ENCODE results near the gene NR5A1.

NR5A1 gene

GRCh38 chr9:124507880-124508423, 753 bp upstream of the NR5A1 start:
- no peak for TF ChIP-seq ZNF274 (IDR thresholded peaks at IDR 0.05; ENCODE audit: low read depth, low read length)
- no peak for TF ChIP-seq SUZ12 (IDR thresholded peaks at IDR 0.05; ENCODE audit: extremely low read depth, insufficient read depth, insufficient read length)
- TF ChIP-seq YY1 (IDR thresholded peaks at IDR 0.05; ENCODE audit: insufficient read depth, insufficient read length), result no peak
- Histone ChIP-seq H3K27me3 (ENCODE audit: insufficient read depth, insufficient read length) (peaks cover 28% of the 10 kb centered on the region), H3K4me3 (ENCODE audit: insufficient read length, low read depth) (no peak overlapping the region), H3K9ac (ENCODE audit: insufficient read length, low read depth) (no peak overlapping the region), H3K36me3 (ENCODE audit: insufficient read depth, insufficient read length, low read length) (no peaks in the 10 kb centered on the region), H3K4me1 (ENCODE audit: insufficient read depth, insufficient read length) (peaks cover 27% of the 10 kb centered on the region), H3K9me3 (ENCODE audit: insufficient read depth, low read length) (no peaks in the 10 kb centered on the region)
- DNase-seq (ENCODE audit: low read depth, low spot score), result no peak

DNA sequence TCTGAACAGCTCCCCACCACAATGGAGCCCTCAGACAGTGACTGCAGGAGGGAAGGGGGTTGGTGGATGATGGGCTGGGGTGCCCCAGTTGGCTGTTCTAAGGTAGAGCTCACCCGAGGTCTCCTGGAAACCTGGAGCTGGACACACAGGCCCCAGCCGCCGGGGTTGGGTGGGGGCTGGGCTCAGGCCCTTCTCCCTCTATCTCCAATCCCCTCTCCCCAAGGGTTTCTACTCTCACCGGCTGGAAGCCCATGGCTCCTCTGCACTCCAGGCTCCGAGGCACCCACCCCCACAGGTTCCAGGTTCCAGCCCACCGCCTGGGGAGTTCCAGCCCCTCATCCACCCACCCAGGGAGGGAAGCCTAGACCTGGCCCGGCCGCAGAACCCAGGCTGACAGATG, 766 bp downstream of the NR5A1 start:
- Histone ChIP-seq H3K9me3 (ENCODE audit: insufficient read depth, low read length) (no peaks in the 10 kb centered on the region), H3K4me3 (ENCODE audit: insufficient read length, low read depth) (no peak overlapping the region), H3K36me3 (ENCODE audit: insufficient read depth, insufficient read length, low read length) (no peaks in the 10 kb centered on the region), H3K9ac (ENCODE audit: insufficient read length, low read depth) (peak overlapping the region; percentile 16), H3K27me3 (ENCODE audit: insufficient read depth, insufficient read length) (peaks cover 29% of the 10 kb centered on the region), H3K4me1 (ENCODE audit: insufficient read depth, insufficient read length) (peaks cover 25% of the 10 kb centered on the region)
- TF ChIP-seq SUZ12 (IDR thresholded peaks at IDR 0.05; ENCODE audit: extremely low read depth, insufficient read depth, insufficient read length) (no peak), YY1 (IDR thresholded peaks at IDR 0.05; ENCODE audit: insufficient read depth, insufficient read length) (no peak), ZNF274 (IDR thresholded peaks at IDR 0.05; ENCODE audit: low read depth, low read length) (no peak)
- no peak for DNase-seq (ENCODE audit: low read depth, low spot score)

GRCh38 chr9:124505901-124506346, 1.3 kb downstream of the NR5A1 start:
- H3K27me3 ChIP-seq (ENCODE audit: insufficient read depth, insufficient read length), result peaks cover 29% of the 10 kb centered on the region
- H3K9ac ChIP-seq (ENCODE audit: insufficient read length, low read depth), result peak overlapping the region; percentile 34
- DNase-seq (ENCODE audit: low read depth, low spot score), result no peak

DNA sequence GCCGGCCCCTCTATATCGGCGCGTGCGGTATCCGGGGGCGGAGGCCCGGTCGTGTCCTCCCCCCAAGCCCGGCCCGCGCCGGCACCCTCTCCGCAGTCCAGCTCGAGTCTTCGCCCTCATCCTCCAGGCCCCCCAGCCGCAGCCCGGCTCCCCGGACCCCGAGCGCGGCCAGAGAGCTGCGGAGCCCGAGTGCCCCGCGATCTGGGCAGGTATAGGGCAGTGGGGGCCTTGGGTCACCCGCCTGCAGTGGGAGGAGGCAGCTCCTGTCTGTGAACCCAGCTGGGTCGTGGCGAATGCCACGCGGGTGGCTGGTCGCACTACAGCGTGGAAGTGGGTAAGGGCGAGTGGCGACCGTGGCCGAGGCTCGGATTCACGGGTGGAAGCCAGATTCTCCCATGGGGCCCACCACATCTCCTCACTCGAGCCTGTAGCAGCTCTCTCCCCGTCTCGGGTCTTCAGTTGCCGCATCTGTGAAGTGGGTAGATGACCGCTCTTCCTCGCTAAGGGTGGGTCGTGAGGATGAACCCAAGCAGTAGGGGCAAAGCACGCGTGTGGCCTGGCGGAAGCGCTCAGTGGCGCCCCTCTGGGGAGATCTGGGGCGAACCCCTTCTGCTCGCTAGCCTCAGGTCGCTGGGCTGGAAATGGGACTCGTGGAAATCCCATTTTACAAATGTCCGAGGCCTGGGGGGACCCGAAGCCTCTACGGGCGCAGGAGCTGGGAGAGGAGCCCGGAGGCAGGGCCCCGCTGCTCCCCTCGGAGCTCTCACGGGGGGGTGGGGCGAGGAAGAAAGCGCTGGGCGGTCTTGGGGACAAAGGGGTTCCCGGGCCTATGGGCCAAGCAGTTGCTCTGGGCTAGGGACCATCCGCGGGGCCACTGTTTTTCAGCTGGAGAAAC, 1.9 kb downstream of the NR5A1 start:
- Histone ChIP-seq H3K36me3 (ENCODE audit: insufficient read depth, insufficient read length, low read length) (no peaks in the 10 kb centered on the region), H3K4me3 (ENCODE audit: insufficient read length, low read depth) (peak overlapping the region; percentile 32), H3K4me1 (ENCODE audit: insufficient read depth, insufficient read length) (peaks cover 23% of the 10 kb centered on the region), H3K9ac (ENCODE audit: insufficient read length, low read depth) (peak overlapping the region; percentile 85), H3K9me3 (ENCODE audit: insufficient read depth, low read length) (no peaks in the 10 kb centered on the region), H3K27me3 (ENCODE audit: insufficient read depth, insufficient read length) (peaks cover 29% of the 10 kb centered on the region)
- DNase-seq (ENCODE audit: low read depth, low spot score), result peak; percentile 51
- TF ChIP-seq ZNF274 (IDR thresholded peaks at IDR 0.05; ENCODE audit: low read depth, low read length), result no peak
- no peak for TF ChIP-seq SUZ12 (IDR thresholded peaks at IDR 0.05; ENCODE audit: extremely low read depth, insufficient read depth, insufficient read length)
- no peak for TF ChIP-seq YY1 (IDR thresholded peaks at IDR 0.05; ENCODE audit: insufficient read depth, insufficient read length)

More at GRCh38 chr9:124505901-124506346, 1.3 kb downstream of the NR5A1 start:
- TF ChIP-seq YY1 (IDR thresholded peaks at IDR 0.05; ENCODE audit: insufficient read depth, insufficient read length) (no peak), ZNF274 (IDR thresholded peaks at IDR 0.05; ENCODE audit: low read depth, low read length) (no peak), SUZ12 (IDR thresholded peaks at IDR 0.05; ENCODE audit: extremely low read depth, insufficient read depth, insufficient read length) (no peak)
- H3K4me3 ChIP-seq (ENCODE audit: insufficient read length, low read depth), result no peak overlapping the region
- no peaks in the 10 kb centered on the region for H3K36me3 ChIP-seq (ENCODE audit: insufficient read depth, insufficient read length, low read length)
- H3K9me3 ChIP-seq (ENCODE audit: insufficient read depth, low read length), result no peaks in the 10 kb centered on the region
- peaks cover 24% of the 10 kb centered on the region for H3K4me1 ChIP-seq (ENCODE audit: insufficient read depth, insufficient read length)

DNA sequence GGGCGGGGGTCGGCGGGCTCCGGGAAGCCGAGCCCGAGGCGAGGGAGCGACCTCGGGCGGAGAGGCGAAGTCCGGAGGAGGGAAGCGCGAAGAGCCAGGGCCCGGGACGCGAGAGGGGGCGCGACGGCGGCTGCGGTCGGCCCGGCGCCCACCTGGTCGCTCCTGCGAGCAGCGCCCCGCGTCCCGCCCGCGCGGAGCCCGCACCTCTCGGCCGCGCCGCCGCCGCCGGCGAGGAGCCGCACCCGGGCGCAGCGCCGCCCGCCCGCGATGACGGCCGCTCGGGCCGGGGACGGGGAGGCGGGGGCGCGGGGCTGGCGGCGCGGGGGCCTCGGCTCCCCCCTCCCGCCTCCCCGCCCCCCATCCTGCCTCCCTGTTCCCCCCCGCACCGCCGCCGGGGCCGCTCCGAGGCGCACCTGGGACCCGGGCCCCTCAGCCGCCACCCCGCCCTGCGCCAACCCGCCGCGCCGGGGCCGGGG, 2.6 kb downstream of the NR5A1 start:
- Histone ChIP-seq H3K4me3 (ENCODE audit: insufficient read length, low read depth) (peak overlapping the region; percentile 46), H3K9ac (ENCODE audit: insufficient read length, low read depth) (peak overlapping the region; percentile 43), H3K4me1 (ENCODE audit: insufficient read depth, insufficient read length) (peaks cover 23% of the 10 kb centered on the region), H3K9me3 (ENCODE audit: insufficient read depth, low read length) (no peaks in the 10 kb centered on the region), H3K27me3 (ENCODE audit: insufficient read depth, insufficient read length) (peaks cover 29% of the 10 kb centered on the region), H3K36me3 (ENCODE audit: insufficient read depth, insufficient read length, low read length) (no peaks in the 10 kb centered on the region)
- no peak for TF ChIP-seq SUZ12 (IDR thresholded peaks at IDR 0.05; ENCODE audit: extremely low read depth, insufficient read depth, insufficient read length)
- no peak for TF ChIP-seq YY1 (IDR thresholded peaks at IDR 0.05; ENCODE audit: insufficient read depth, insufficient read length)
- no peak for TF ChIP-seq ZNF274 (IDR thresholded peaks at IDR 0.05; ENCODE audit: low read depth, low read length)
- no peak for DNase-seq (ENCODE audit: low read depth, low spot score)

DNA sequence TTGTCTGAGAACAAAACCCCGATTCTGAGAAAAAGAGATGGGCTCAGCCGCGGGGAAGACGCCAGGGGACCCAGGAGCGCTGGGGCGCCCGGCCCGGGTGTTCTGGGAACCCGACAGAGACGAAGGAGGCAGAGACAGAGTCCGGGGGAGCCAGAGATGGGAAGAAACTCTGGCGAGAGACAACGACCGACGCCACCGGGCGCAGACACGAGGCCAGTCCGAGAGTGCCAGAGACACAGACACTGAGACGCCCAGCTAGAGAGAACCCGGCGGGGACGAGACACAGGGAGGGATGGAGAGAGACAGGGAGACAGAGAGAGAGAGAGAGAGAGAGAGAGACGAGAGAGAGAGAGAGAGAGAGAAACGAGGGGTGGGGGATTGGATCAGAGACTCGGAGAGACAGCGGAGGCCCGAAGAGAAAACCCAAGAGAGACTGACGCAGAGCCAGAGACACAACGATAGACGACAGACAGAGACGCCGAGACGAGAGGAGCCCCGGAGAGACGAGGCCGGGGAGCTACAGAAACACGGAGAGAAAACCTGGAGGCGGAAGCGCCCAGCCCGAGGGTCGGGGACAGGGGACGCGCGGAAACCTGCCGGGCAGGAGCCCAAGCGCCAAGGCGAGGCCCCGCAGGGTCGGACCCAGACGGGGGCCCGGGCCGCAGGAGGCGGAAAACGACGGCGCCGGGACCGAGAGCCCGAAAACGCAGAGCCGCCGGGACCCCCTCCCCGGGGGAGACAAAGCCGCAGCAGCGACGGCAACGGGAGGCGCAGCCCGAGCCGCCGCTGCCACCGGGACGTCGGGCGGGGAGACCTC, 3.3 kb downstream of the NR5A1 start:
- H3K9me3 ChIP-seq (ENCODE audit: insufficient read depth, low read length), result no peaks in the 10 kb centered on the region
- H3K36me3 ChIP-seq (ENCODE audit: insufficient read depth, insufficient read length, low read length), result no peaks in the 10 kb centered on the region
- TF ChIP-seq YY1 (IDR thresholded peaks at IDR 0.05; ENCODE audit: insufficient read depth, insufficient read length) (no peak), SUZ12 (IDR thresholded peaks at IDR 0.05; ENCODE audit: extremely low read depth, insufficient read depth, insufficient read length) (no peak), ZNF274 (IDR thresholded peaks at IDR 0.05; ENCODE audit: low read depth, low read length) (no peak)
- peak overlapping the region; percentile 43 for H3K9ac ChIP-seq (ENCODE audit: insufficient read length, low read depth)
- H3K27me3 ChIP-seq (ENCODE audit: insufficient read depth, insufficient read length), result peaks cover 29% of the 10 kb centered on the region
- H3K4me3 ChIP-seq (ENCODE audit: insufficient read length, low read depth), result peak overlapping the region; percentile 46
- peaks cover 23% of the 10 kb centered on the region for H3K4me1 ChIP-seq (ENCODE audit: insufficient read depth, insufficient read length)
- DNase-seq (ENCODE audit: low read depth, low spot score), result no peak

Data from NT2/D1 (cell line).